ENCODE data around the gene STEAP2.
"Not testable (repeated sequence)": the region's sequence is repeated elsewhere in the genome, so short reads cannot be mapped to it uniquely, and the experiment has no call there.

Gene STEAP2

GRCh38 chr7:90211391-90212148, at the start of gene STEAP2:
TSS of gene STEAP2 (plus strand) at chr7:90211740. CDS start at chr7:90225083, 13,343 bp downstream.
- DNase-seq (ENCODE audit: insufficient read length, low spot score) (peak; percentile 46), FAIRE-seq (peak; percentile 86)

- DNase-seq (ENCODE audit: insufficient read length, low spot score) (no peak), FAIRE-seq (no peak)
Observed at GRCh38 chr7:90163534-90163933, 48.0 kb upstream of the STEAP2 start.

- DNase-seq (ENCODE audit: insufficient read length, low spot score), result no peak
Observed at GRCh38 chr7:90165724-90166123, 45.8 kb upstream of the STEAP2 start.

GRCh38 chr7:90166153-90166552, 45.4 kb upstream of the STEAP2 start:
- FAIRE-seq, result no peak
- DNase-seq (ENCODE audit: insufficient read length, low spot score), result no peak

More at GRCh38 chr7:90165724-90166123, 45.8 kb upstream of the STEAP2 start:
- no peak for FAIRE-seq

- DNase-seq (ENCODE audit: insufficient read length, low spot score) (no peak), FAIRE-seq (no peak)
Observed at GRCh38 chr7:90167361-90167760, 44.2 kb upstream of the STEAP2 start.

GRCh38 chr7:90169891-90170290, 41.6 kb upstream of the STEAP2 start:
- no peak for DNase-seq (ENCODE audit: insufficient read length, low spot score)
- FAIRE-seq, result no peak

- no peak for DNase-seq (ENCODE audit: insufficient read length, low spot score)
- no peak for FAIRE-seq
Observed at GRCh38 chr7:90172121-90172520, 39.4 kb upstream of the STEAP2 start.

GRCh38 chr7:90172624-90173023, 38.9 kb upstream of the STEAP2 start:
- FAIRE-seq (no peak), DNase-seq (ENCODE audit: insufficient read length, low spot score) (no peak)

- peak; percentile 97 for FAIRE-seq
Observed at GRCh38 chr7:90173127-90173844, 38.3 kb upstream of the STEAP2 start.

GRCh38 chr7:90175667-90176066, 35.9 kb upstream of the STEAP2 start:
- no peak for FAIRE-seq

More at GRCh38 chr7:90173127-90173844, 38.3 kb upstream of the STEAP2 start:
- peak; percentile 13 for DNase-seq (ENCODE audit: insufficient read length, low spot score)

GRCh38 chr7:90176195-90176594, 35.3 kb upstream of the STEAP2 start:
- DNase-seq (ENCODE audit: insufficient read length, low spot score) (no peak), FAIRE-seq (no peak)

More at GRCh38 chr7:90175667-90176066, 35.9 kb upstream of the STEAP2 start:
- DNase-seq (ENCODE audit: insufficient read length, low spot score), result no peak

GRCh38 chr7:90178166-90178565, 33.4 kb upstream of the STEAP2 start:
- FAIRE-seq (peak; percentile 51), DNase-seq (ENCODE audit: insufficient read length, low spot score) (no peak)

GRCh38 chr7:90178679-90179278, 32.8 kb upstream of the STEAP2 start:
- FAIRE-seq (peak; percentile 95), DNase-seq (ENCODE audit: insufficient read length, low spot score) (peak; percentile 2)

GRCh38 chr7:90180011-90180585, 31.4 kb upstream of the STEAP2 start:
- FAIRE-seq, result peak; percentile 90

GRCh38 chr7:90180649-90181048, 30.9 kb upstream of the STEAP2 start:
- FAIRE-seq, result no peak
- no peak for DNase-seq (ENCODE audit: insufficient read length, low spot score)

More at GRCh38 chr7:90180011-90180585, 31.4 kb upstream of the STEAP2 start:
- no peak for DNase-seq (ENCODE audit: insufficient read length, low spot score)

GRCh38 chr7:90181485-90181884, 30.1 kb upstream of the STEAP2 start:
- no peak for DNase-seq (ENCODE audit: insufficient read length, low spot score)
- FAIRE-seq, result no peak

- FAIRE-seq; DNase-seq (ENCODE audit: insufficient read length, low spot score): not testable (repeated sequence)
Observed at GRCh38 chr7:90186290-90186689, 25.2 kb upstream of the STEAP2 start.

- FAIRE-seq (no peak), DNase-seq (ENCODE audit: insufficient read length, low spot score) (no peak)
Observed at GRCh38 chr7:90187507-90188050, 24.0 kb upstream of the STEAP2 start.

- DNase-seq (ENCODE audit: insufficient read length, low spot score) (no peak), FAIRE-seq (peak; percentile 97)
Observed at GRCh38 chr7:90188281-90188680, 23.3 kb upstream of the STEAP2 start.

- DNase-seq (ENCODE audit: insufficient read length, low spot score) (no peak), FAIRE-seq (no peak)
Observed at GRCh38 chr7:90190995-90191394, 20.5 kb upstream of the STEAP2 start.

- no peak for FAIRE-seq
- DNase-seq (ENCODE audit: insufficient read length, low spot score), result no peak
Observed at GRCh38 chr7:90191648-90192047, 19.9 kb upstream of the STEAP2 start.
